MM.1S (cell line): ENCODE data around the gene COMT.

ENCODE experiments used
- DNase-seq: peaks from one replicate; pipeline ENCODE4 v3.0.0-alpha.2; 2015
- H2AFZ ChIP-seq: fragments of 300-600 bp; sonication (generic); 2 replicates; pipeline ENCODE4 v1.6.0; 2016; ENCODE audit warnings: antibody characterized with exemption, low read length
- H3F3A ChIP-seq: fragments of 300-600 bp; sonication (generic); 2 replicates; pipeline ENCODE4 v1.6.1; 2016; ENCODE audit warnings: mild to moderate bottlenecking, antibody characterized with exemption, low read length, moderate library complexity, mixed read lengths; ENCODE audit not compliant: insufficient read depth
- H3K27ac ChIP-seq: fragments of 300-600 bp; sonication (generic); 2 replicates; pipeline ENCODE4 v1.5.1; 2016; ENCODE audit warnings: mild to moderate bottlenecking, low read length
- H3K27me3 ChIP-seq: fragments of 300-600 bp; sonication (generic); replicated peaks from 2 replicates; pipeline ENCODE4 v1.6.0; 2016; ENCODE audit warnings: low read length; ENCODE audit not compliant: insufficient read depth
- H3K36me3 ChIP-seq: fragments of 300-600 bp; sonication (generic); replicated peaks from 2 replicates; pipeline ENCODE4 v1.6.1; 2016; ENCODE audit warnings: mild to moderate bottlenecking, low read length, mixed read lengths; ENCODE audit not compliant: insufficient read depth
- H3K4me1 ChIP-seq: fragments of 300-600 bp; sonication (generic); 2 replicates; pipeline ENCODE4 v1.6.1; 2016; ENCODE audit warnings: low read length, mixed read lengths
- H3K4me2 ChIP-seq: fragments of 300-600 bp; sonication (generic); 2 replicates; pipeline ENCODE4 v1.6.0; 2016; ENCODE audit warnings: low read depth, low read length
- H3K4me3 ChIP-seq: fragments of 300-600 bp; sonication (generic); 2 replicates; pipeline ENCODE4 v1.5.1; 2016; ENCODE audit warnings: low read length, mixed read lengths
- H3K79me2 ChIP-seq: fragments of 300-600 bp; sonication (generic); 2 replicates; pipeline ENCODE4 v1.6.1; 2016; ENCODE audit warnings: mixed run types, low read length, mixed read lengths
- H3K9ac ChIP-seq: fragments of 300-600 bp; sonication (generic); 2 replicates; pipeline ENCODE4 v1.6.1; 2016; ENCODE audit warnings: low read length, mixed read lengths
- H3K9me2 ChIP-seq: fragments of 300-600 bp; sonication (generic); replicated peaks from 2 replicates; pipeline ENCODE4 v1.6.1; 2016; ENCODE audit warnings: mild to moderate bottlenecking, low read length, mixed read lengths; ENCODE audit not compliant: insufficient read depth
- H3K9me3 ChIP-seq: fragments of 300-600 bp; sonication (generic); replicated peaks from 2 replicates; pipeline ENCODE4 v1.6.1; 2016; ENCODE audit warnings: mild to moderate bottlenecking, low read length, mixed read lengths; ENCODE audit not compliant: insufficient read depth
- H4K20me1 ChIP-seq: fragments of 300-600 bp; sonication (generic); 2 replicates; pipeline ENCODE4 v1.6.1; 2016; ENCODE audit warnings: mild to moderate bottlenecking, low read length, moderate library complexity, mixed read lengths; ENCODE audit not compliant: insufficient read depth
- CTCF ChIP-seq: fragments of 300-600 bp; sonication (generic); IDR thresholded peaks from 2 replicates; pipeline ENCODE4 v1.5.1; 2016; ENCODE audit warnings: antibody characterized with exemption, low read length, mixed read lengths
- EZH2 ChIP-seq: fragments of 300-600 bp; sonication (generic); optimal IDR thresholded peaks from 2 replicates; pipeline ENCODE3; 2017; ENCODE audit warnings: low read depth, mild to moderate bottlenecking, antibody characterized with exemption, low read length, mixed read lengths
- EZH2phosphoT487 ChIP-seq: fragments of 300-600 bp; sonication (generic); IDR thresholded peaks from 2 replicates; pipeline ENCODE4 v1.6.1; 2018; ENCODE audit warnings: antibody characterized with exemption, low read length

COMT gene

GRCh38 chr22:19951346-19951745 is 9.8 kb downstream of the COMT start:
- Histone ChIP-seq H4K20me1 (no peaks in the 10 kb centered on the region), H3K4me2 (no peak overlapping the region), H3K79me2 (no peaks in the 10 kb centered on the region), H3K9ac (no peak overlapping the region), H3K27ac (no peak overlapping the region), H3K9me3 (no peaks in the 10 kb centered on the region), H3K27me3 (no peaks in the 10 kb centered on the region), H3K9me2 (no peaks in the 10 kb centered on the region), H3K36me3 (no peaks in the 10 kb centered on the region), H3K4me3 (no peak overlapping the region), H3F3A (no peaks in the 10 kb centered on the region), H3K4me1 (no peaks in the 10 kb centered on the region), H2AFZ (no peak overlapping the region)
- TF ChIP-seq EZH2: no peak
- TF ChIP-seq EZH2phosphoT487: no peak
- no peak for TF ChIP-seq CTCF
- no peak for DNase-seq

GRCh38 chr22:19955241-19956128 is 13.9 kb downstream of the COMT start:
- H4K20me1 ChIP-seq: no peaks in the 10 kb centered on the region
- H2AFZ ChIP-seq: no peak overlapping the region
- no peak for DNase-seq
- no peak overlapping the region for H3K4me3 ChIP-seq
- H3K9ac ChIP-seq: no peak overlapping the region
- no peaks in the 10 kb centered on the region for H3K9me3 ChIP-seq
- no peak overlapping the region for H3K27ac ChIP-seq
- H3K4me1 ChIP-seq: no peaks in the 10 kb centered on the region
- no peak for TF ChIP-seq EZH2phosphoT487
- no peak for TF ChIP-seq CTCF
- TF ChIP-seq EZH2: no peak
- no peaks in the 10 kb centered on the region for H3K79me2 ChIP-seq
- H3K9me2 ChIP-seq: no peaks in the 10 kb centered on the region
- H3K36me3 ChIP-seq: no peaks in the 10 kb centered on the region
- H3K27me3 ChIP-seq: no peaks in the 10 kb centered on the region
- H3K4me2 ChIP-seq: no peak overlapping the region
- H3F3A ChIP-seq: no peaks in the 10 kb centered on the region

- DNase-seq: no peak
- H3K27me3 ChIP-seq: no peaks in the 10 kb centered on the region
- no peak overlapping the region for H3K9ac ChIP-seq
- H3K36me3 ChIP-seq: no peaks in the 10 kb centered on the region
- no peaks in the 10 kb centered on the region for H4K20me1 ChIP-seq
- no peak overlapping the region for H2AFZ ChIP-seq
- H3K9me3 ChIP-seq: no peaks in the 10 kb centered on the region
- H3K4me2 ChIP-seq: no peak overlapping the region
- no peaks in the 10 kb centered on the region for H3K79me2 ChIP-seq
- H3K9me2 ChIP-seq: no peaks in the 10 kb centered on the region
- no peak overlapping the region for H3K27ac ChIP-seq
- no peak overlapping the region for H3K4me3 ChIP-seq
- H3F3A ChIP-seq: no peaks in the 10 kb centered on the region
- TF ChIP-seq EZH2 (no peak), CTCF (no peak), EZH2phosphoT487 (no peak)
- H3K4me1 ChIP-seq: peaks cover under 1% of the 10 kb centered on the region; the same call in 1 of the 2 replicates
These were observed 15.9 kb downstream of the COMT start for GRCh38 chr22:19957445-19957844.
